ENCODE results near the gene PTPRA. TPM values are rescaled to one million over a fixed set of nuclear protein-coding genes. Genes with fewer than 3 reads are reported as not detected.

PTPRA gene
- total and polyA plus RNA-seq, 9 of the 15 experiments (the other 6 are each of a cell fraction or from before 2014, with no cell fraction given) = 3.4 to 80.5 (median 28.0) TPM

GRCh38 chr20:3045042-3045815 is 171.9 kb downstream of the PTPRA start (continued):
- TF ChIP-seq ARID4B (CRISPR knock-in tag; IDR thresholded peaks at IDR 0.05) (no peak), LCOR (CRISPR knock-in tag; IDR thresholded peaks at IDR 0.05) (no peak; the same call in 1 of the 2 replicates), CCAR2 (IDR thresholded peaks at IDR 0.05; ENCODE audit: low read depth, low read length) (no peak), ESRRA (IDR thresholded peaks at IDR 0.05; ENCODE audit: borderline replicate concordance, low read depth) (peak; percentile 18; the same call in 1 of the 2 replicates), JUNB (CRISPR knock-in tag; conservative IDR thresholded peaks at IDR 0.05) (no peak), CREM (IDR thresholded peaks at IDR 0.05; ENCODE audit: low read depth) (no peak)

All from K562 (cell line).